ENCODE results near the gene KRT8.
"Not testable (repeated sequence)": the region's sequence is repeated elsewhere in the genome, so short reads cannot be mapped to it uniquely, and the experiment has no call there.

The KRT8 gene

GRCh38 chr12:52874573-52875435 lies 30.1 kb downstream of the KRT8 start:
- no peak for DNase-seq (ENCODE audit: low read depth in 3 of 3)

GRCh38 chr12:52873832-52874572 lies 30.9 kb downstream of the KRT8 start:
- peak in 2 of 3 experiments; percentile 29 for DNase-seq (ENCODE audit: low read depth in 3 of 3)

GRCh38 chr12:52873513-52873831 lies 31.4 kb downstream of the KRT8 start:
- DNase-seq (ENCODE audit: low read depth in 3 of 3), result no peak

- DNase-seq (ENCODE audit: low read depth in 3 of 3), result no peak
Measured at GRCh38 chr12:52872644-52873389, 32.1 kb downstream of the KRT8 start.

GRCh38 chr12:52871291-52872039 lies 33.4 kb downstream of the KRT8 start:
- no peak for DNase-seq (ENCODE audit: low read depth in 3 of 3)

GRCh38 chr12:52870361-52871290 lies 34.2 kb downstream of the KRT8 start:
- peak; percentile 60 to 71 (median 63) for DNase-seq (ENCODE audit: low read depth in 3 of 3)

- DNase-seq (ENCODE audit: low read depth in 3 of 3), result peak in 2 of 3 experiments; percentile 21 to 35
Measured at GRCh38 chr12:52867642-52868041, 37.2 kb downstream of the KRT8 start.

- DNase-seq (ENCODE audit: low read depth in 3 of 3), result no peak
Measured at GRCh38 chr12:52867152-52867551, 37.7 kb downstream of the KRT8 start.

GRCh38 chr12:52865090-52865944 lies 39.6 kb downstream of the KRT8 start:
- DNase-seq (ENCODE audit: low read depth in 3 of 3), result no peak

GRCh38 chr12:52862023-52862422 lies 42.9 kb downstream of the KRT8 start:
- DNase-seq (ENCODE audit: low read depth in 3 of 3), result no peak

GRCh38 chr12:52861511-52861910 lies 43.4 kb downstream of the KRT8 start:
- DNase-seq (ENCODE audit: low read depth in 3 of 3), result no peak

GRCh38 chr12:52860102-52860823 lies 44.6 kb downstream of the KRT8 start:
- DNase-seq (ENCODE audit: low read depth in 3 of 3), result no peak

GRCh38 chr12:52857500-52857899 lies 47.4 kb downstream of the KRT8 start:
- no peak for DNase-seq (ENCODE audit: low read depth in 3 of 3)

GRCh38 chr12:52856787-52857186 lies 48.1 kb downstream of the KRT8 start:
- DNase-seq (ENCODE audit: low read depth in 3 of 3), result no peak

GRCh38 chr12:52856077-52856476 lies 48.8 kb downstream of the KRT8 start:
- DNase-seq (ENCODE audit: low read depth in 3 of 3), result not testable (repeated sequence)

- DNase-seq (ENCODE audit: low read depth in 3 of 3), result no peak
Measured at GRCh38 chr12:52851787-52852186, 53.1 kb downstream of the KRT8 start.

GRCh38 chr12:52850681-52851080 lies 54.2 kb downstream of the KRT8 start:
- no peak for DNase-seq (ENCODE audit: low read depth in 3 of 3)

- no peak for DNase-seq (ENCODE audit: low read depth in 3 of 3)
Measured at GRCh38 chr12:52849511-52849910, 55.4 kb downstream of the KRT8 start.

Data from stimulated activated CD4-positive, alpha-beta T cell treated with anti-CD3 and anti-CD28 coated beads, TNF-alpha, amount 100 ng/mL, for 4 hours (primary cell).